Fibroblast of the aortic adventitia (primary cell): ENCODE results near the gene BBS2. TPM values are rescaled to one million over a fixed set of nuclear protein-coding genes. Genes with fewer than 3 reads are reported as not detected.
A peak's percentile ranks its signal among the peaks of the same experiment; 100 is the strongest.

ENCODE experiments used
- DNase-seq: peaks from one replicate; pipeline ENCODE4 v3.0.0-alpha.2; 2010; ENCODE audit warnings: low read depth
- H3K4me3 ChIP-seq: 2 replicates; pipeline ENCODE4 v1.5.1; 2011; ENCODE audit warnings: low read depth, mild to moderate bottlenecking, control low read depth, low read length, moderate library complexity
- total RNA-seq: library from RNA; depleted of rRNA; stranded (reverse); fragments of >200 nt; gene quantifications from 2 replicates; pipeline ENCODE4 v1.2.3, GENCODE V29; 2012; ENCODE audit warnings: low replicate concordance
- TF ChIP-seq, protein P1 (sequence below): IDR thresholded peaks from 2 replicates; pipeline ENCODE4 v1.5.1; 2011; ENCODE audit warnings: mild to moderate bottlenecking, low read length, control low read depth, inconsistent platforms; ENCODE audit not compliant: insufficient read depth

The BBS2 gene
- total RNA-seq, 1 donor, result 58.9 TPM

DNA sequence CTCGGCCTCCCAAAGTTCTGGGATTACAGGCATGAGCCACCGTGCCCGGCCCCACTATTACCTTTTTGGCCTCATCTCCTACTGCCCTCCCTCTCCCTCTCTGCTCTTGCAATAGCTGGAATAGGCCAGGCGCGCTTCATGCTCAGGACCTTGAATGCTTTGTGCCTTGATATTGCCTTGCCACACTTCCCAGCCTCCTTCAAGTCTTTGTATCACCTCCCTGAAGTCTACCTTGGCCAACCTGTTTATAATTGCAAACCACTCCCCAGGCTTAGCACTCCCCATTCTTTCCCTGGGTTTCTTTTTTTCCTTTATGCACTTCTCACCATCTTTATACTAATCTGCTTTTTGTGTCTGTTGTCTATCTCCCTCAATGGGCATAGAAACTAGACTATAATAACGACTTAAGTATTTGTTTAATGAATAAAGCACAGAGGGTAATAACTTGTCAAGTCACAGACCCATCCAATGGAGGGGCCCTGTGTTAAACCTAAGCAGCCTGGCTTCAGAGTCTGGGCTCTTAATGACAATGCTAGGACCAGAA lies 61.8 kb downstream of the BBS2 start:
- DNase-seq, result no peak

DNA sequence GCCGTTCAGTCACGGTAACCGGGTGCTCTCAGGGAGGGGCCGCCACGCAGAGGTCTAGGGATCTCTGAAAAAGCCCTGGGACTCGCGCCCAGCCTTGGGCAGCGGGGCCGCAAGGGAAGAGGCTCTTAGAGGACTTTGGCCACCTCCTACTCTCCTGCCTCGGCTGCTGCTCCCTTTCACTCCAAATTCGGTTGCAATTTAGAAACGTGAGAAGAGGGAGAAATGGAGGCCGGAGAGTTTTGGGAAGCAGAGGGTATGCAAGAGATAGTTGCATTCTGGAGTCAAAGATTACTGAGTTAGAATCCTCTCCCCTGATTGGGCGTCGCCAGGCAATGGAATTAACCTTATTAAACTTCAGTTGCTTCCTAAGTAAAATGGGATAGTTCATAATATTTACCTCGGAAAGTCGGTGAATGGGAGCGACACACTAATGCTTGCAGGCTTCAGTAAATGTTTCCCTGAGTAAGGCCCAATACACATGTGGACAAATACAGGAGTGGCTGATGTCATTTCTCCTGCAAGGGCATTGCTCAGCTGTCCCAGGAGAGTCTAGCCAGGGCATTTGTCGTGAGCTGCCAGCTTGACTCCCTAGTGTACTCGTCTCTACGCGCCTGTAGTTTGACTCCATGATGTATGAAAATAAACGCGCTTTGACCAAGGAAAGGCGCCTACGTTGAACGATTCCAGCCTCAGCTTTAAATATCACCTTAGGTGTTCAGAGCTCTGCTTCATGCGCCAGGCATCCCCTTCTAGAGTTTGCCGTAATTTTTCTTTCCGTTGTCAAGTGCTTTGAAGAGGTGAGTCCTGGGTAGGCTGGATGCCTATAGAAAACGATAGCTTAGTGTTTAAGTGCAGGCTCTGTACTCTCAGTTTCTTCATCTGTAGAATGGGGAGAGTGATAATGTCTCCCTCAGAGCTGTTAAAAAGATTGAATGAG lies 67.8 kb downstream of the BBS2 start:
- TF ChIP-seq, protein P1, sequence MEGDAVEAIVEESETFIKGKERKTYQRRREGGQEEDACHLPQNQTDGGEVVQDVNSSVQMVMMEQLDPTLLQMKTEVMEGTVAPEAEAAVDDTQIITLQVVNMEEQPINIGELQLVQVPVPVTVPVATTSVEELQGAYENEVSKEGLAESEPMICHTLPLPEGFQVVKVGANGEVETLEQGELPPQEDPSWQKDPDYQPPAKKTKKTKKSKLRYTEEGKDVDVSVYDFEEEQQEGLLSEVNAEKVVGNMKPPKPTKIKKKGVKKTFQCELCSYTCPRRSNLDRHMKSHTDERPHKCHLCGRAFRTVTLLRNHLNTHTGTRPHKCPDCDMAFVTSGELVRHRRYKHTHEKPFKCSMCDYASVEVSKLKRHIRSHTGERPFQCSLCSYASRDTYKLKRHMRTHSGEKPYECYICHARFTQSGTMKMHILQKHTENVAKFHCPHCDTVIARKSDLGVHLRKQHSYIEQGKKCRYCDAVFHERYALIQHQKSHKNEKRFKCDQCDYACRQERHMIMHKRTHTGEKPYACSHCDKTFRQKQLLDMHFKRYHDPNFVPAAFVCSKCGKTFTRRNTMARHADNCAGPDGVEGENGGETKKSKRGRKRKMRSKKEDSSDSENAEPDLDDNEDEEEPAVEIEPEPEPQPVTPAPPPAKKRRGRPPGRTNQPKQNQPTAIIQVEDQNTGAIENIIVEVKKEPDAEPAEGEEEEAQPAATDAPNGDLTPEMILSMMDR, result no peak
- peak overlapping the region; percentile 84 for H3K4me3 ChIP-seq
- DNase-seq, result peak; percentile 27

More for the DNA sequence above, 61.8 kb downstream of the BBS2 start:
- no peak overlapping the region for H3K4me3 ChIP-seq
- TF ChIP-seq, protein P1, result no peak

DNA sequence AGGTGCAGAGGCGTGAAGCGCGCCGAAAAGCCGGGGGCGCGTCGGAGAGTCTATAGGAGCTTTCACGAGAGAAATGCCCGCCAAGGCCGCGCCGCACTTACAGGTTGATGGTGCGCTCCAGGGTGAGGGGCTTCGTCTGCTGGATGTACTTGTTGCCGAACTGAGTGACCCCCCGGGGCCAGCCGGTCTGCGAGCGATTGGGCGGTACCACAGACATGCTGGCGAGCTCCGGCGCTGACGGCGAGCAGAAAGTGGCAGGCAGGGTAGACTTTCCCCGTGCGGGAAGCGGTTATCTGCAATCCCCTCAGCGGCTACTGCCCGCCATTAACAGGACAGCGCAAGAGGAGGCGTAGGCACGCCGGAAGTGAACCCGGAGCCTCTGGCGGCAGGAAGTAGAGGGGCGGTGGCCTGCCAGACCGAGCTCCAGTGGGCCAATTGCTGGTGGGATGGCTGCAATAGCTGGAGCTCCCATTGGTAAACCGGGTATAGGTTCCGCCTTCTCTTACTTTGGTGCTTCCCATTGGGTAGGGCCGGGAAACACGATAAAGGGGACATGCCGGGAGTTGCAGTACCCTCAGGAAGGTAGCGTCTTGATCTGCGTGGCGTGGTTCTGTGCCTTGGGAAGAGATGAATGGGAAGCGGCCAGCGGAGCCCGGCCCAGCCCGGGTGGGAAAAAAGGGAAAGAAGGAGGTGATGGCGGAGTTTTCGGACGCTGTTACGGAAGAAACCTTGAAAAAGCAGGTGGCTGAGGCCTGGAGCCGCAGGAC lies 68.7 kb downstream of the BBS2 start, which contains the start of the genes NUDT21 and OGFOD1:
Gene NUDT21 (minus strand): TSS at position 347 of the 767 bp plus-strand sequence. CDS start 130 bp downstream, at position 217.
Gene OGFOD1 (plus strand): TSS at position 569 of the 767 bp plus-strand sequence. CDS start 59 bp downstream, at position 628.
- TF ChIP-seq, protein P1, result no peak
- H3K4me3 ChIP-seq, result peak within 1 kb of the TSS; percentile 94
- DNase-seq, result peak; percentile 98

DNA sequence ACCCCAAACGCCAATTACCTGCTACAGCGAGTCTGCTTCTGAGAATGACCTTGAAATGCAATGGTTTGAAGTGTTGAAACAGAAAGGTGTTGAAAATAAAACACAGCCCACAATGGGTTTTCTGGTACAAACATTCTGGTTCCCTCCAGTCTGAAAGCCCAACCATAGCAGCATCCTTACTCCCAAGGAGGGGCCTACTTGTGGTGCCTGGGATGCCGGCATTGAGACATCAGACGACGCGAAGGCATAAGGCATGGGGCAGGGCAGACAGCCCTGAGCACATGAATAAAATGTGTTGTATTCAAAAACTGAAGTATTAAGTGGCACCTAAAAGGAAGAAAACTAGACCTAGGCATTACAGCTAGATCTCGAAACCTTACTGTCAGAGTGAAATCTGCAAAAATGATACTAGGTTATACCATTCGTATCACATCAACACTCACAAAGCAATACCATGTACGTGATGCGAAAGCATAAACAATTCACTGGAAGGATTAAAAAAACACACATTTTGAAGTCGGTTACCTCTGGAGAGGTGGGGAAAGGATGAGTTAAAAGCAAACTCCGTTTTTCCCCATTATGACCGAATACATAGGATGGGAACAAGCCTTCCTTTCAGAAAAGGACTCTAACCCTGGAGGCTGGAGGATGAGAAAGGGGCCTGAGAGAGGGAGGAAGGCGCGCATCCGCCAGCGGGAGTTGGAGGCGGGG lies 69.4 kb downstream of the BBS2 start:
- peak; percentile 15 for DNase-seq
- H3K4me3 ChIP-seq, result peak overlapping the region; percentile 94
- TF ChIP-seq, protein P1, result no peak

DNA sequence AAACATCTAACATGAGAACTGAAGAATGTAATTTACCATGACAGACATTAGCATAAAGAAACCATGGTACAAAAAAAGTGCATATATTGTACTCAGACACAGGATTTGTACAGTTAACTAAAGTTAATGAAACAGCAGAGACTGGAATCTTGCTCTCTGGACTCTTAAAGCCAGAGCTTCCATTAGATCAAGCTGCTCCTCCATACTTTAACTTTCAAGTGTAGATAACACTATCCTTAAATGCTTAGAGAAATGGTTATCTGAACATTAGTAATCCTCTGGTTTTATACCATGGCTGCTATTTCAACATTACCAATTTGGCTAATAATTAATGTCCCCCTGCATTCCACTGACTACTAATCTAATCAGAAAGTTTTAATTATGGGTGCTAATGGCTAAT lies 71.8 kb downstream of the BBS2 start:
- H3K4me3 ChIP-seq, result no peak overlapping the region
- TF ChIP-seq, protein P1, result no peak
- DNase-seq, result no peak

DNA sequence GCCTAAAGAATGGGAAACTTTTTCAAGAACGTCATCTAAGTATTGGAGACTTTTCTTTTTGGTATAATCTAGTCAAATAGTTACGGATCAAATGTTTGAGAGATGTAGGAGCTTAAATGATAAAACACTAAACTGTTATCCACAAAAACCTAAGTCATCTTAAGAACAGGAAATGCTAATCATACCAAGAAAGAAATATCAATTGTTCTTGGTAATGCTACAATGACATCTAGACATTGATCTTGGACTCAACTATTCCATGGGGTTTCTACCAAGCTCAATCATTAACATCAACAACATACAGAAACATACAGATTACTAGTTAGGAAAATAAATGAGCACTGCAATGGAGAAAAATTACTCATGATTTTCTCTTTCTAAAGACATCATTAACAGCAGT lies 72.5 kb downstream of the BBS2 start:
- DNase-seq, result no peak
- TF ChIP-seq, protein P1, result no peak
- no peak overlapping the region for H3K4me3 ChIP-seq
